AML-193 (cell line): ENCODE results near the gene GTPBP4.
"Not testable (repeated sequence)": the region's sequence is repeated elsewhere in the genome, so short reads cannot be mapped to it uniquely, and the experiment has no call there.

ENCODE experiments used
- DNase-seq, 2 experiments: peaks; one replicate each; lab custom pipeline; 2025; lab: John Stamatoyannopoulos, UW

GTPBP4 gene

GRCh38 chr10:988667-989545 lies 672 bp downstream of the GTPBP4 start:
- DNase-seq: no peak

GRCh38 chr10:990808-991207 lies 2.6 kb downstream of the GTPBP4 start:
- DNase-seq: no peak

DNA sequence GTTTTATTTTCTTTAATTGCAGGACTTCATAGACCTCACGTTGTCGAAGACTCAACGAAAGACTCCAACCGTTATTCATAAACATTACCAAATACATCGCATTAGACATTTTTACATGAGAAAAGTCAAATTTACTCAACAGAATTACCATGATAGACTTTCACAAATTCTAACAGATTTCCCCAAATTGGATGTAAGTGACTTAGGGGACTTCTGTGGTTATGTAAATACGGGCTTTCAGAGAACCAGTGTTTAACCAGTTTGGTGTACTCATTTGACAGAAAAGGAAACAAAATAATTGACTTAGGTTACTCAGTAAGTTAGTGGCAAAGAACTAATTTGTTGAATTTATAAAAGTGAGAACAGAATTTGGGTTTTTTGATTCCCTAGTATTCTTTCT lies 4.2 kb downstream of the GTPBP4 start:
- no peak for DNase-seq

- DNase-seq: no peak
These were observed 4.6 kb downstream of the GTPBP4 start for GRCh38 chr10:992871-993270.

DNA sequence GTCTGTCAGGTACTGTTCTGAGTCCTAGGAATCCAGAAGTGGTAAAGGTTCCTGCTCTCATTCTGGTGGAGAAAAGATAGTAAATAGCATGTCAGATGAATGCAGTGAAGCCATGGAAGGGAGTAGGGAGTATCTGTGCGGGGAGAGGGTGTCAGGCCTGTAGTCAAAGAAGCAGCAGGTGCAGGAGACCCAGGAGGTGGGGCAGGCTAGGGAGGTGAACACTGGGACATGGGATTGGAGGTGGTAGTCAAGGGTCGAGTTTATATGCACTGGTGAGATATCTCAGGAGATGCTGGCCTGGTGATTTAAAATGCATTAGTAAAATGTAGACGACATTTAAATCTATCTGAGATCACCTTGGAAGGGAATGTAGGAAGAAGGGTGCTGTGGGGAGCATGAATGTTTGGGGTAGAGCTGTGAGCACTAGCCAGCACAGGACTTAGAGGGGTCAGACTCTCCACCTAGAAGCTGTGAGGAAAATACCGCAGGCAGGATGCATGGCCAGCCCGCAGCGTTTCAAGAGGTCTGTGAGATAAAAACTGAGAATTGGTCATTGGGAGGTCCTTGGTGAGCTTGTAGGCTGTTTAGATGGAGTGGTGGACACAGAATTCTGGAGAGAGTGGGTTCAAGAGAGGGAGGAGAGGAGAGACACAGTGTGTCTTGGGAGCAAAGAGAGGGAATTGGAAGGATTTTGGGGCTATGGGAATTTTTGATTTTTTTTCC lies 6.8 kb downstream of the GTPBP4 start:
- DNase-seq: no peak

DNA sequence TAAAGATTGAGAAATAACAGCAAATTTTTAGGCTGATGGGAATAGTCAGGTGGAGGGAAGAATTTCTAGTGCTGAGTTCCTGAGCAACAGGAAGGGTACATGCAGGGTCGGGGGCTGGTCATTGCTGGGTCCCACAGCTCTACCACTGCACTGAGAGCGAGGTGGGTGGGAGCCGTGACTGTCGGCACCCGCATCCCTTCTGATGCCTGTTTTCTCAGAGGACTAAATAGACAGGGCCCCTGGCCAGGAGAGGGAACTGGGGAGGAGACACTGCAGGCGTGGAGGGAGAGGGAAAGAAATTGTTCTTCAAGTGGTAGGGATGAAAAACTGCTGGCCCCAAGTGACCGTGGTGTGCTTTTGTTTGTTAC lies 7.3 kb downstream of the GTPBP4 start:
- no peak for DNase-seq

- DNase-seq: no peak
These were observed 7.8 kb downstream of the GTPBP4 start for GRCh38 chr10:996031-996430.

DNA sequence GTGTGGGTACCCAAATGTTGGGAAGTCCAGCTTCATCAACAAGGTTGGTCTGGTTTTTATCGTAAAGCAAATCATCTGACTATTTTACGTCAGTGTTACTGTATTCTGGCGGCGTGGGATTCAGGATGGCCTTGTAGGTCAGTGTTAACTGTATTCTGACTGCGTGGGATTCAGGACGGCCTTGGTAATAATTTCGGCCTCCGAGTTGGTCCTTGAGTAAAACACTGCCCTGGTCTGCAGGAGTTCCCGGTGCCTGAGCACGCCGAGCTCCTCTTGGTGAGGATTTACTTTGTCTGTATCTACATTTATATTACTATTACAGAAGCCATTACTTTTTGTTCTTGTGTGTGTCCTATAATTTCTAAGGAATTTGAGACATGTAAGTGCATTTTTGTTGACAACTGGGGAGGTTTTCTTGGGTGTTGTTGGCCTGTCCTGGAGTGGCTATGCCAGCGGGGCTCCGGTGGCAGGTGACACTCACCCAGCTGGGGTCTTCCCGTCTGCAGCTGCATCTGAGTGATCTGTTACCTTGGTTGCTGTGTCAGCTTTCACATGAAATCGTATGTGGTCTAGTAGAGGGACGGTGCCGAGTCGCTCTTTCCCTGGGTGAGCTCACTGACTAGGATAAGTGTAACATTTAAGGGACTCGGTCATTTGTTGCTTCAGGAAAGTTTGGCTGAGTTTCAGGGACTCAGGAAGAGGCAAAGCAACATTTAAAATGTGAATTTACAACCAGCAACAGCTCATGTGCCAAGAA lies 9.2 kb downstream of the GTPBP4 start:
- DNase-seq: no peak

DNA sequence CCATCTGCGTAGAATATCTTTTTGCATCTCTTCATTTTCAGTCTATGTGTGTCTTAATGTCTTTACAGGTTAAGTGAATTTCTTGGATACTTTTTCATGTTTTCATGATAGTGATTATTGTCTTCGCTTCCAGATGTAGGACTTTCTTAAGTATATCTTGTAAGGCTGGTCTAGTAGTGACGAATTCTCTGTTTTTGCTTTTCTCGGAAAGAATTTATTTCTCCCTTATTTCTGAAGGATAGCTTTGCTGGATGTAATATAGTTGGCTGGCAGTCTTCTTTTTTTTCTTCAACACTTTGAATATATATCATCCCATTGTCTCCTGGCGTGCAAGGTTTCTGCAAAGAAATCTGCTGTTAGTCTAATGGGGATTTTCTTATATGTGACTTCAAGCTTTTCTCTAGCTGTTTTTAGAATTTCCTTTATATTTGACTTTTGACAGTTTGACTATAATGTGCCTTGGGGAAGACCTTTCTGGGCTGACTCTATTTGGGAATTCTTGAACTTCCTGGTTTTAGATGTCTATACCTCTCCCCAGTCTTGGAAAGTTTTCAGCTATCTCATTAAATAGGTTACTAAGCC lies 14.3 kb downstream of the GTPBP4 start:
- DNase-seq: no peak

DNA sequence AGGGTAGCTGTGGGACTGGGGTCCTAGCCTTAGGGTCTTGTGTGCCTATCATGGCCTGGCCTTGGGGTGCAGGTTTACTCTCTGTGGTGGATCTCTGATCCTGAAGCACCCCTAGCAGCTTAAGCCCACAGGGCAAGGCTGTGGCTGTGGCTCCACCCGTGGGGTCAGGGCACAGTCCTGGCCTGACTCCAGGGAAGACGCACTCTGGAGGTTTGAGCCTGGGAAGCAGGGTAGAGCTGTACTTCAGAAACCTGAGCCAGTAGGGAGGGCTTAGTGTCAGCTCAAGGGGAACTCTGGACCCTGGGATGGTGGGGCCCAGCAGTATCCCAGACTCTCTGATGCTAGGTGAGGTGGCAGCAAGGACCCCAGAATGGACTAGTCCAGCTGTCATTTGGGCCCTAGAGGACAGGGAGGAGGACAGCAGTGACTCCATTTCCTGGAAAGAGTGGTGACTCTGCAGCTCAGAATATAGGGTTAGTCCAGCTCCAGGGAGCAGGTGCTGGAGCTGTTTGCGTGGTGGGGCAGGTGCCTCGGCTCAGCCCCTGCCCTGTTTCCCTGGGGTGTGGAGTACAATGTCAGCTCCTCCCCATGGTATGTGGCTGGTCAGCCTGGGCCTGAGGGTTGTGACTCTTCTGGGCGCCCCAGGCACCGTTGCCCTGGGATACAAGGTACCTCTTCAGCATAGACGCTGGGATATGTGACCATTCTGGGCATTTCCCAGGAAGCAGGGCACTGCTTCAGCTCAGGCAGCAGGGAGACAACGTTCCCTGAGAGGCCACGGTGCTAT lies 15.8 kb downstream of the GTPBP4 start:
- DNase-seq: no peak

- DNase-seq: no peak
These were observed 18.3 kb downstream of the GTPBP4 start for GRCh38 chr10:1006573-1006972.

- DNase-seq: no peak
These were observed 19.3 kb downstream of the GTPBP4 start for GRCh38 chr10:1007583-1007982.

GRCh38 chr10:1009071-1009494 lies 20.8 kb downstream of the GTPBP4 start:
- no peak for DNase-seq

- DNase-seq: not testable (repeated sequence)
These were observed 21.7 kb downstream of the GTPBP4 start for GRCh38 chr10:1009947-1010346.

- DNase-seq: no peak
These were observed 22.5 kb downstream of the GTPBP4 start for GRCh38 chr10:1010703-1011102.

- no peak for DNase-seq
These were observed 23.5 kb downstream of the GTPBP4 start for GRCh38 chr10:1011696-1012095.

DNA sequence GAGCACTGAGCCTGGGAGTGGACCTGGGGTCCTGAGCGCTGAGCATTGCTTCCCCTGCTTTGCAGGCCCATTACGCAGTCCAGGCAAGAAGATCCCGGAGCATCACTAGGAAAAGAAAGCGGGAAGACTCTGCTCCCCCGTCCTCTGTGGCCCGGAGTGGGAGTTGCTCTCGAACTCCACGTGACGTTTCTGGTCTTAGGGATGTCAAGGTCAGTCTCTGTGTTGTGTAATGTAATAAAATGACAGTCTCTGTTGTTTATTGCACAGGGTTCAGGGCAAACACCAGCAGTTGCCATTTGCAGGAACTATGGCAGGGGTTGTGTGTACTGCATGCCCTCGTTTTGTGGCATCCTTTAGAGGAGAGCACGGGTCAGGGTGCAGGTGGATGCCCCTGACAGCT lies 27.5 kb downstream of the GTPBP4 start:
- no peak for DNase-seq

DNA sequence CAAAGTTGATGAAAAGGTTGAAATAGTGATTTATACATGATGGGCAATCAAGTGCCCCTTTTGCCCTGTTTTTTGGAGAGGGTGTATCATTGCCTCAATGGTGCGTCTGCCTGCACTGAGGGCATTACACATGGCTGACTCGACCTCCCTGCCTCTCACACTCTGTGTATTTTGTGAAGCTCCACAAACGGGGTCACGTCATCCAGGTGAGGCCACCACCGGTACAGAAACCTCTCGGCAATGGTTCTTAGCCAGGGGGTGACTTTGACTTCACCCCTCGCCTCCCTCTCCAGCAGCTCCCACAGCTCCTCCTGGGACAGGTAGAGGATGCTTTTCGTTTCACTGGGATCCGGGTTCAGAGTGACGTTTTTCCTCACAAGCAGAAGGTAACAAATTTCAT lies 31.1 kb downstream of the GTPBP4 start:
- DNase-seq: no peak

GRCh38 chr10:1020460-1020859 lies 32.2 kb downstream of the GTPBP4 start:
- DNase-seq: no peak

GRCh38 chr10:1020958-1021357 lies 32.7 kb downstream of the GTPBP4 start:
- no peak for DNase-seq

DNA sequence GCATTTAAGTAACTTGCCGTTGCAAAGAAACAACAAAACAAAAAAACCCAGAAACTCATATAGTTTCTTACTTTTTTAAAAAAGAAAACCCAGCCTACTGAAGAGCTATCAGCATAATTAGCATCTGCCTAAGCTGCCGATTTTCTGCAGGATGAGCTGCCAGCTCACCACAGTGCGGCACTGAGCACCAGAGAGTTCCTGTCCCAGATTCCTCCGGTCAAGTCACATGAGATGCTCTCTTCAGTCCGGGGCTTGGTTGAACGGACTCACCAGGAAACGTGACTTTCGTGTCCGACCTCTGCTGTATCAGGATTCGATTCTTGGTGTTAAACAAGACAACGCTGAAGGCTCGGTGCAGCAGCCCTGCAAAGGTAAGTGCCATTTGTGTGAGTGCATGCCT lies 34.2 kb downstream of the GTPBP4 start:
- no peak for DNase-seq

- DNase-seq: no peak
These were observed 35.9 kb downstream of the GTPBP4 start for GRCh38 chr10:1024103-1024502.
